Measurements from ENCODE around the gene CBY1. TPM values are rescaled to one million over a fixed set of nuclear protein-coding genes. Genes with fewer than 3 reads are reported as not detected.
"Not testable (repeated sequence)": the region's sequence is repeated elsewhere in the genome, so short reads cannot be mapped to it uniquely, and the experiment has no call there.

The CBY1 gene
- total and polyA plus RNA-seq, 10 donors, result 20.2 to 37.2 (median 25.1) TPM

- no peaks in the 10 kb centered on the region for H3K4me1 ChIP-seq
- no peaks in the 10 kb centered on the region for H3K9me3 ChIP-seq
- DNase-seq, result peak; percentile 6
- WGBS, 5 donors, result 93 to 97% (median 96%) methylated on average over 5 of the region's 5 CpGs
- no peaks in the 10 kb centered on the region for H3K36me3 ChIP-seq
- H3K27me3 ChIP-seq (replicated peaks in 1 of 7), result peaks cover 0 to 6% (median 0%) of the 10 kb centered on the region in 7 donors
- H3K4me3 ChIP-seq, result no peak overlapping the region
- H3K27ac ChIP-seq, result no peak overlapping the region
- intact Hi-C loops (cut with DNase I; ENCODE audit: low total_unique reads), result no loop called here
- TF ChIP-seq POLR2A (IDR thresholded peaks at IDR 0.05) (no peak), CTCF (IDR thresholded peaks at IDR 0.05 in 8 of 11, conservative IDR thresholded peaks at IDR 0.05 in 3 of 11) (no peak), POLR2AphosphoS5 (IDR thresholded peaks at IDR 0.05) (no peak)
These were observed 44.9 kb upstream of the CBY1 start for GRCh38 chr22:38611559-38611958.

- peak; percentile 9 for DNase-seq
- H3K27ac ChIP-seq, result no peak overlapping the region
- no peak overlapping the region for H3K4me3 ChIP-seq
- H3K9me3 ChIP-seq, result peaks cover 0 to 1% (median 0%) of the 10 kb centered on the region in 8 donors
- H3K36me3 ChIP-seq, result no peaks in the 10 kb centered on the region
- H3K4me1 ChIP-seq, result no peaks in the 10 kb centered on the region
- TF ChIP-seq POLR2AphosphoS5 (IDR thresholded peaks at IDR 0.05) (no peak), POLR2A (IDR thresholded peaks at IDR 0.05) (no peak), CTCF (IDR thresholded peaks at IDR 0.05 in 8 of 11, conservative IDR thresholded peaks at IDR 0.05 in 3 of 11) (no peak)
- H3K27me3 ChIP-seq (replicated peaks in 1 of 7), result peaks cover 0 to 6% (median 0%) of the 10 kb centered on the region in 7 donors
- intact Hi-C loops (cut with DNase I; ENCODE audit: low total_unique reads), result no loop called here
- WGBS, 5 donors, result 83 to 92% (median 87%) methylated on average over 5 of the region's 5 CpGs
These were observed 44.0 kb upstream of the CBY1 start for GRCh38 chr22:38612217-38613006.

GRCh38 chr22:38613588-38613987, 42.9 kb upstream of the CBY1 start:
- intact Hi-C loops (cut with DNase I; ENCODE audit: low total_unique reads), result no loop called here
- no peak overlapping the region for H3K27ac ChIP-seq
- 73 to 86% (median 79%) methylated on average over 4 of the region's 4 CpGs for WGBS, 5 donors
- no peak overlapping the region for H3K4me3 ChIP-seq
- H3K27me3 ChIP-seq (replicated peaks in 1 of 7), result peaks cover 0 to 6% (median 0%) of the 10 kb centered on the region in 7 donors
- no peak for DNase-seq
- H3K4me1 ChIP-seq, result no peaks in the 10 kb centered on the region
- TF ChIP-seq POLR2A (IDR thresholded peaks at IDR 0.05) (no peak), CTCF (IDR thresholded peaks at IDR 0.05 in 8 of 11, conservative IDR thresholded peaks at IDR 0.05 in 3 of 11) (no peak), POLR2AphosphoS5 (IDR thresholded peaks at IDR 0.05) (no peak)
- H3K36me3 ChIP-seq, result no peaks in the 10 kb centered on the region
- H3K9me3 ChIP-seq, result peaks cover 0 to 13% (median 9%) of the 10 kb centered on the region in 8 donors

- peak; percentile 2 for DNase-seq
- no peak overlapping the region for H3K4me3 ChIP-seq
- intact Hi-C loops (cut with DNase I; ENCODE audit: low total_unique reads), result no loop called here
- WGBS, 5 donors, result 63 to 86% (median 76%) methylated on average over 4 of the region's 4 CpGs
- no peaks in the 10 kb centered on the region for H3K4me1 ChIP-seq
- no peaks in the 10 kb centered on the region for H3K36me3 ChIP-seq
- TF ChIP-seq CTCF (IDR thresholded peaks at IDR 0.05 in 8 of 11, conservative IDR thresholded peaks at IDR 0.05 in 3 of 11), result no peak
- no peak for TF ChIP-seq POLR2AphosphoS5 (IDR thresholded peaks at IDR 0.05)
- no peak for TF ChIP-seq POLR2A (IDR thresholded peaks at IDR 0.05)
- peaks cover 0 to 20% (median 13%) of the 10 kb centered on the region in 8 donors for H3K9me3 ChIP-seq
- H3K27ac ChIP-seq, result no peak overlapping the region
- H3K27me3 ChIP-seq (replicated peaks in 1 of 7), result peaks cover 0 to 10% (median 0%) of the 10 kb centered on the region in 7 donors
These were observed 41.9 kb upstream of the CBY1 start for GRCh38 chr22:38614332-38615063.

GRCh38 chr22:38615064-38615405, 41.4 kb upstream of the CBY1 start:
- intact Hi-C loops (cut with DNase I; ENCODE audit: low total_unique reads); H3K4me3 ChIP-seq; H3K36me3 ChIP-seq; H3K27ac ChIP-seq; H3K4me1 ChIP-seq: not testable (repeated sequence)
- peak; percentile 11 for DNase-seq
- peaks cover 0 to 16% (median 0%) of the 10 kb centered on the region in 7 donors for H3K27me3 ChIP-seq (replicated peaks in 1 of 7)
- 87 to 96% (median 90%) methylated on average over 9 of the region's 9 CpGs for WGBS, 5 donors
- peaks cover 0 to 20% (median 13%) of the 10 kb centered on the region in 8 donors for H3K9me3 ChIP-seq
